Gastroesophageal sphincter (tissue), 4 donors: ENCODE measurements around the gene SNRNP48. TPM values are rescaled to one million over a fixed set of nuclear protein-coding genes. Genes with fewer than 3 reads are reported as not detected.

Source experiments
- ATAC-seq: fragments of 150-250 bp; one replicate; pipeline ENCODE4 v1.9.1; 2016; ENCODE audit warnings: mild to moderate bottlenecking, moderate library complexity
- H3K27ac ChIP-seq, 4 donors: fragments of 200-600 bp; sonication (generic) in 3 of 4; 1 replicate in 3 of 4; 2 replicates in 1 of 4; pipeline ENCODE4 v1.5.1; 2016 to 2019
- H3K27me3 ChIP-seq: fragments of 200-600 bp; sonication (generic); one replicate; pipeline ENCODE4 v1.5.1; 2019
- H3K36me3 ChIP-seq, 2 donors: fragments of 200-600 bp; sonication (generic); one replicate each; pipeline ENCODE4 v1.5.1; 2019; ENCODE audit warnings: control low read depth in 1 of 2
- H3K4me1 ChIP-seq, 3 donors: fragments of 200-600 bp; sonication (generic); 1 replicate in 2 of 3; 2 replicates in 1 of 3; pipeline ENCODE4 v1.5.1; 2016 to 2019; ENCODE audit warnings: control low read depth in 2 of 3
- H3K4me3 ChIP-seq, 2 donors: fragments of 200-600 bp; sonication (generic); one replicate each; pipeline ENCODE4 v1.5.1; 2019; ENCODE audit warnings: mild to moderate bottlenecking in 1 of 2, moderate library complexity in 1 of 2
- H3K9me3 ChIP-seq, 3 donors: fragments of 200-600 bp; sonication (generic); one replicate each; pipeline ENCODE4 v1.5.1; 2017 to 2019; ENCODE audit warnings: control low read depth in 2 of 3
- EP300 ChIP-seq: sonication (generic); formaldehyde crosslinking; IDR thresholded peaks from one replicate; pipeline ENCODE4 v1.6.1; 2017; ENCODE audit warnings: antibody characterized with exemption, mild to moderate bottlenecking
- POLR2A ChIP-seq, 2 donors: fragments of 450-650 bp; IDR thresholded peaks; one replicate each; pipeline ENCODE4 v1.6.1; 2017; ENCODE audit warnings: antibody characterized with exemption in 2 of 2, mild to moderate bottlenecking in 2 of 2, moderate library complexity in 1 of 2
- POLR2AphosphoS5 ChIP-seq: sonication (generic); formaldehyde crosslinking; IDR thresholded peaks from one replicate; pipeline ENCODE4 v1.6.1; 2017; ENCODE audit warnings: antibody characterized with exemption
- WGBS, 2 donors: methylation state at CpG; one replicate each; pipeline ENCODE4 v1.1.5; 2018; ENCODE audit warnings: low coverage in 1 of 2; 5-methylcytosine and 5-hydroxymethylcytosine counted together
- total RNA-seq, 4 donors: library from RNA; depleted of rRNA; stranded (reverse); fragments of >200 nt; gene quantifications; one replicate each; pipeline ENCODE4 v1.1.0, GENCODE V29; 2016
- TF ChIP-seq, protein P1 (sequence below), 4 experiments: fragments of 200-600 bp in 2 of 4; fragments of 450-650 bp in 2 of 4; sonication (generic) in 1 of 4; IDR thresholded peaks; one replicate each; pipeline ENCODE4 v1.5.1; 2017 to 2019; ENCODE audit warnings: antibody characterized with exemption in 4 of 4, mild to moderate bottlenecking in 2 of 4, moderate library complexity in 2 of 4

The SNRNP48 gene, protein sequence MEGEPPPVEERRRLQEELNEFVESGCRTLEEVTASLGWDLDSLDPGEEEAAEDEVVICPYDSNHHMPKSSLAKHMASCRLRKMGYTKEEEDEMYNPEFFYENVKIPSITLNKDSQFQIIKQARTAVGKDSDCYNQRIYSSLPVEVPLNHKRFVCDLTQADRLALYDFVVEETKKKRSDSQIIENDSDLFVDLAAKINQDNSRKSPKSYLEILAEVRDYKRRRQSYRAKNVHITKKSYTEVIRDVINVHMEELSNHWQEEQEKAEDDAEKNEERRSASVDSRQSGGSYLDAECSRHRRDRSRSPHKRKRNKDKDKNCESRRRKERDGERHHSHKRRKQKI
- 10 to 100 TPM; 11.4 to 18.9 (median 13.9) TPM for total RNA-seq

GRCh38 chr6:7589949-7590917 lies at the start of gene SNRNP48:
SNRNP48 (plus strand) TSS chr6:7590198; CDS start chr6:7590258, 60 bp downstream.
- peak; percentile 99 for ATAC-seq
- H3K36me3 ChIP-seq: peaks cover 0 to 18% of the 10 kb centered on the region in 2 donors
- H3K4me1 ChIP-seq: peaks cover 7 to 37% (median 13%) of the 10 kb centered on the region in 3 donors
- H3K9me3 ChIP-seq: no peaks in the 10 kb centered on the region
- H3K27me3 ChIP-seq: no peaks in the 10 kb centered on the region
- peak; percentile 66 for TF ChIP-seq POLR2AphosphoS5
- TF ChIP-seq POLR2A (IDR thresholded peaks at IDR 0.05): peak; percentile 55 to 61
- TF ChIP-seq, protein P1, sequence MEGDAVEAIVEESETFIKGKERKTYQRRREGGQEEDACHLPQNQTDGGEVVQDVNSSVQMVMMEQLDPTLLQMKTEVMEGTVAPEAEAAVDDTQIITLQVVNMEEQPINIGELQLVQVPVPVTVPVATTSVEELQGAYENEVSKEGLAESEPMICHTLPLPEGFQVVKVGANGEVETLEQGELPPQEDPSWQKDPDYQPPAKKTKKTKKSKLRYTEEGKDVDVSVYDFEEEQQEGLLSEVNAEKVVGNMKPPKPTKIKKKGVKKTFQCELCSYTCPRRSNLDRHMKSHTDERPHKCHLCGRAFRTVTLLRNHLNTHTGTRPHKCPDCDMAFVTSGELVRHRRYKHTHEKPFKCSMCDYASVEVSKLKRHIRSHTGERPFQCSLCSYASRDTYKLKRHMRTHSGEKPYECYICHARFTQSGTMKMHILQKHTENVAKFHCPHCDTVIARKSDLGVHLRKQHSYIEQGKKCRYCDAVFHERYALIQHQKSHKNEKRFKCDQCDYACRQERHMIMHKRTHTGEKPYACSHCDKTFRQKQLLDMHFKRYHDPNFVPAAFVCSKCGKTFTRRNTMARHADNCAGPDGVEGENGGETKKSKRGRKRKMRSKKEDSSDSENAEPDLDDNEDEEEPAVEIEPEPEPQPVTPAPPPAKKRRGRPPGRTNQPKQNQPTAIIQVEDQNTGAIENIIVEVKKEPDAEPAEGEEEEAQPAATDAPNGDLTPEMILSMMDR (IDR thresholded peaks at IDR 0.05): no peak
- H3K4me3 ChIP-seq: peak within 1 kb of the TSS; percentile 87 to 96
- H3K27ac ChIP-seq: peak within 1 kb of the TSS; percentile 57 to 86 (median 79)
- 0% methylated on average over 5 to 22 of the region's 72 CpGs for WGBS, 2 donors

DNA sequence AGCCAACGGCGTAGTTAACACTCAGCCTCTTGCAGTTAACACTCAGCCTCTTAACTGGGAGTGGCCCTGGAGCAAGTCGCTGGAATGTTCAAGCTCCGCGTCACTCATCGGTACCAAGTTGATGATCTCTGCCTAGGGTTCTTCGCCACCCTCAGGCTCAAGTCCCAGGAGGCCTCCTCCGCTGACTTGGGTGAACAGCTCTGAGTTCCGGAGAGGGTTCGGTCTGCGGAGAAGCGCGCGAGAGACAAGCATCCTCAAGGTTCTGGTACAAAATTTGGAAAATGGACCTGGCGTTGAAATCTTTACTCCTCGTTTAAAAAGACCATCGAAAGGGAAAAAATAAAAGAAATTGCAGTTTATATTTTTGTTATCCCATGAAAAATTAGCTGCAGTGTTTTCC lies 49.4 kb upstream of the SNRNP48 start:
- no peak for TF ChIP-seq POLR2AphosphoS5
- no peak for TF ChIP-seq EP300
- TF ChIP-seq, protein P1 (IDR thresholded peaks at IDR 0.05): no peak
- no peak for TF ChIP-seq POLR2A (IDR thresholded peaks at IDR 0.05)
- H3K4me3 ChIP-seq: peak overlapping the region in 1 of 2 donors; percentile 60
- no peak overlapping the region for H3K27ac ChIP-seq
- H3K9me3 ChIP-seq: no peaks in the 10 kb centered on the region
- no peak for ATAC-seq
- H3K27me3 ChIP-seq: peaks cover 90% of the 10 kb centered on the region
- H3K4me1 ChIP-seq: peaks cover 0 to 29% (median 24%) of the 10 kb centered on the region in 3 donors
- 17 to 20% methylated on average over 9 to 17 of the region's 17 CpGs for WGBS, 2 donors
- no peaks in the 10 kb centered on the region for H3K36me3 ChIP-seq

- WGBS, 2 donors: 1 to 3% methylated on average over 4 to 22 of the region's 105 CpGs
- H3K27ac ChIP-seq: peak within 1 kb of the TSS in 3 of 4 donors; percentile 57 to 71 (median 57)
- H3K9me3 ChIP-seq: no peaks in the 10 kb centered on the region
- peaks cover 0 to 29% (median 24%) of the 10 kb centered on the region in 3 donors for H3K4me1 ChIP-seq
- H3K36me3 ChIP-seq: no peaks in the 10 kb centered on the region
- peak within 1 kb of the TSS; percentile 31 to 60 for H3K4me3 ChIP-seq
- peaks cover 88% of the 10 kb centered on the region for H3K27me3 ChIP-seq
- peak; percentile 47 for ATAC-seq
- TF ChIP-seq, protein P1 (IDR thresholded peaks at IDR 0.05): no peak
- no peak for TF ChIP-seq POLR2AphosphoS5
- no peak for TF ChIP-seq POLR2A (IDR thresholded peaks at IDR 0.05)
- TF ChIP-seq EP300: no peak
Observed at GRCh38 chr6:7541175-7542064, 48.6 kb upstream of the SNRNP48 start, which contains the start of gene DSP. DSP (plus strand) TSS chr6:7541671; CDS start chr6:7541916, 245 bp downstream.

DNA sequence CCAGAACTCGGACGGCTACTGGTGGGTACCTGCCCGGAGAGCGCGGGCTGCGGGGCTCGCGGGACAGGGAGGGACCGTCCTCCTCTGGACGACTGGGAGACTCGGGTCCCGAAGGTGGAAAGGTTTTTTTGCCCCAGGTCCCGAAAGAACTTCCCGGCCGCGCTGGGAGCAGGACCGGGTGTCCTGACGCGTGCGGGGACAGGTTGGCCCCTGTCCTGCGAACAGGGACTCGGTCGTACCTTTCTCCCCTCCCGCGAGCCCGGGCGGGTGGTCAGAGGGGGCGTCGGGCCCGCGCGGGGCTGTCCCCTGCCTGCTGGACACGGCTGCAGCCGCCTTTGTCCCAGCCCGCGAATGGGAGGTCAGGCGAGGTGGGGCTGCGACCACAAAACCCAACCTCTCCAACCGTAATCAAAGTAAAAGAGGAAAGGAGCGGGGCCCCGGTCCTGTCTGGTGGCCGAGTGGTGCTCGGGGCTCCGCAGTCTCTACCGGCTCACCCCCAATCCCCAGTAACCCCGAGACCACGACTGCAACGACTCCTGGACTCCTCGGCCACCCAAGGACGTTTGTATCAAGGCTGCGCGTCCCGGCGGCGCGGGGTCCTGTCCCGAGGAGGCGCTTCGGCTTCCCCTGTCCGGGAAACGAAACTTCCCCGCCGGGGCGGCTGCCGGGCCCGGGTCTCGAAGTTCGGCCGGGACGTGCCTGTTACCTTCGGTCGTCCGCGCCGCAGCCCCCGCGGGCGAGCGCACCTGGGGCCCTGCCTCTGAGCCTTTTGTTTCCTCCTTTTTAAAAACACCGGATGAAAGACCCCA lies 47.7 kb upstream of the SNRNP48 start:
- H3K36me3 ChIP-seq: no peaks in the 10 kb centered on the region
- TF ChIP-seq, protein P1 (IDR thresholded peaks at IDR 0.05): no peak
- no peak for TF ChIP-seq POLR2A (IDR thresholded peaks at IDR 0.05)
- no peak for TF ChIP-seq EP300
- TF ChIP-seq POLR2AphosphoS5: no peak
- peak overlapping the region; percentile 31 to 60 for H3K4me3 ChIP-seq
- H3K27ac ChIP-seq: peak overlapping the region in 3 of 4 donors; percentile 57 to 71 (median 57)
- no peaks in the 10 kb centered on the region for H3K9me3 ChIP-seq
- peaks cover 88% of the 10 kb centered on the region for H3K27me3 ChIP-seq
- H3K4me1 ChIP-seq: peaks cover 0 to 29% (median 24%) of the 10 kb centered on the region in 3 donors
- WGBS, 2 donors: 0% methylated on average over 3 of the region's 80 CpGs; no CpG with 5 or more reads in 1 of the 2 donors
- ATAC-seq: peak; percentile 32
